Osteocyte (in vitro differentiated cells): ENCODE data around the gene BCL6B. TPM values are rescaled to one million over a fixed set of nuclear protein-coding genes. Genes with fewer than 3 reads are reported as not detected.

ENCODE experiments used
- DNase-seq: peaks from one replicate; pipeline ENCODE4 v3.0.0; 2021; ENCODE audit warnings: mixed read lengths; ENCODE audit not compliant: unreplicated experiment; ENCODE audit errors: extremely low spot score
- H3K27ac Mint-ChIP-seq: one replicate; pipeline ENCODE4 v1.8.0; 2021; ENCODE audit warnings: mild to moderate bottlenecking, mixed read lengths; ENCODE audit not compliant: unreplicated experiment
- H3K27me3 Mint-ChIP-seq: one replicate; pipeline ENCODE4 v1.8.0; 2021; ENCODE audit warnings: mixed read lengths; ENCODE audit not compliant: unreplicated experiment
- H3K36me3 Mint-ChIP-seq: one replicate; pipeline ENCODE4 v1.8.0; 2021; ENCODE audit warnings: mixed read lengths; ENCODE audit not compliant: unreplicated experiment
- H3K4me1 Mint-ChIP-seq: one replicate; pipeline ENCODE4 v1.8.0; 2021; ENCODE audit warnings: mixed read lengths; ENCODE audit not compliant: unreplicated experiment
- H3K4me3 Mint-ChIP-seq: one replicate; pipeline ENCODE4 v1.8.0; 2021; ENCODE audit warnings: mild to moderate bottlenecking, moderate library complexity, mixed read lengths; ENCODE audit not compliant: unreplicated experiment
- H3K9me3 Mint-ChIP-seq: one replicate; pipeline ENCODE4 v1.8.0; 2021; ENCODE audit warnings: mixed read lengths; ENCODE audit not compliant: unreplicated experiment
- CTCF ChIP-seq: fragments of 200-600 bp; sonication (generic); IDR thresholded peaks from 2 replicates; pipeline ENCODE4 v1.5.0; 2021; ENCODE audit warnings: antibody characterized with exemption, mild to moderate bottlenecking, moderate library complexity
- total RNA-seq: library from RNA; stranded (reverse); gene quantifications from 2 replicates; pipeline ENCODE4 v1.2.1, GENCODE V29; 2021

BCL6B gene
- total RNA-seq, 1 donor from 2014 or later: not detected

- no peak for DNase-seq
- peaks cover 34% of the 10 kb centered on the region for H3K4me1 Mint-ChIP-seq
- H3K9me3 Mint-ChIP-seq: no peaks in the 10 kb centered on the region
- H3K36me3 Mint-ChIP-seq: peaks cover 4% of the 10 kb centered on the region
- no peak for TF ChIP-seq CTCF
- peak overlapping the region; percentile 79 for H3K27ac Mint-ChIP-seq
- peak overlapping the region; percentile 61 for H3K4me3 Mint-ChIP-seq
- peaks cover 15% of the 10 kb centered on the region for H3K27me3 Mint-ChIP-seq
Observed at GRCh38 chr17:7019839-7020519, 2.9 kb upstream of the BCL6B start.

GRCh38 chr17:7020894-7021664, 1.8 kb upstream of the BCL6B start:
- H3K4me1 Mint-ChIP-seq: peaks cover 24% of the 10 kb centered on the region
- TF ChIP-seq CTCF: no peak
- H3K27ac Mint-ChIP-seq: peak overlapping the region; percentile 33
- H3K27me3 Mint-ChIP-seq: peaks cover 15% of the 10 kb centered on the region
- no peaks in the 10 kb centered on the region for H3K9me3 Mint-ChIP-seq
- peaks cover 4% of the 10 kb centered on the region for H3K36me3 Mint-ChIP-seq
- no peak for DNase-seq
- peak overlapping the region; percentile 58 for H3K4me3 Mint-ChIP-seq

- peak; percentile 95 for TF ChIP-seq CTCF
- Mint-ChIP-seq H3K27me3 (peaks cover 15% of the 10 kb centered on the region), H3K4me1 (peaks cover 24% of the 10 kb centered on the region), H3K36me3 (peaks cover 4% of the 10 kb centered on the region), H3K9me3 (no peaks in the 10 kb centered on the region), H3K4me3 (peak overlapping the region; percentile 47), H3K27ac (no peak overlapping the region)
- peak; percentile 93 for DNase-seq
Observed at GRCh38 chr17:7021993-7022778, 664 bp upstream of the BCL6B start.

GRCh38 chr17:7023576-7024401, 939 bp downstream of the BCL6B start:
- H3K4me1 Mint-ChIP-seq: peaks cover 24% of the 10 kb centered on the region
- peak overlapping the region; percentile 42 for H3K4me3 Mint-ChIP-seq
- no peak for DNase-seq
- TF ChIP-seq CTCF: no peak
- no peaks in the 10 kb centered on the region for H3K36me3 Mint-ChIP-seq
- no peak overlapping the region for H3K27ac Mint-ChIP-seq
- no peaks in the 10 kb centered on the region for H3K9me3 Mint-ChIP-seq
- peaks cover 15% of the 10 kb centered on the region for H3K27me3 Mint-ChIP-seq
